PC-9 (cell line): Measurements from ENCODE around the gene LEKR1.

Source experiments
- CTCF ChIP-seq: fragments of 200-600 bp; sonication (generic); conservative IDR thresholded peaks from 2 replicates; pipeline ENCODE4 v1.6.1; 2017; ENCODE audit warnings: mixed run types, antibody characterized with exemption, mild to moderate bottlenecking, moderate library complexity
- EZH2 ChIP-seq: fragments of 200-600 bp; sonication (generic); IDR thresholded peaks from 2 replicates; pipeline ENCODE4 v1.8.0; 2017; ENCODE audit warnings: antibody characterized with exemption, low read depth

- TF ChIP-seq CTCF = no peak
- TF ChIP-seq EZH2 = no peak
Observed at GRCh38 chr3:156843071-156843808, 17.1 kb downstream of the LEKR1 start.
